PC-9 (cell line): ENCODE results near the gene MACC1. TPM values are rescaled to one million over a fixed set of nuclear protein-coding genes. Genes with fewer than 3 reads are reported as not detected.

Source experiments
- BruUV-seq: library from RNA; stranded (reverse); fragments of 400-500 nt; replicated peaks from 2 replicates; lab custom pipeline; 2021; lab: Mats Ljungman, UMichigan
- CTCF ChIA-PET: fragments of 300-600 bp; sonication (Branson Sonifier 250); formaldehyde crosslinking; loops from one replicate; lab custom pipeline; 2022; ENCODE audit warnings: antibody characterized with exemption; lab: Charles Lee
- POLR2A ChIA-PET: fragments of 300-600 bp; sonication (Branson Sonifier 250); formaldehyde crosslinking; loops from one replicate; lab custom pipeline; 2022; ENCODE audit warnings: antibody characterized with exemption; ENCODE audit not compliant: unreplicated experiment; lab: Charles Lee
- DNase-seq, 2 experiments: peaks; one replicate each; pipeline versions ENCODE4 v3.0.0 to v3.0.0-alpha.2; 2015 to 2022; ENCODE audit warnings: mixed read lengths in 1 of 2
- H2AFZ ChIP-seq: fragments of 200-600 bp; sonication (generic); 2 replicates; pipeline ENCODE4 v1.8.1; 2017; ENCODE audit warnings: antibody characterized with exemption
- H3F3A ChIP-seq: fragments of 200-600 bp; sonication (generic); 2 replicates; pipeline ENCODE4 v1.8.1; 2017; ENCODE audit warnings: antibody characterized with exemption, mild to moderate bottlenecking, low read depth; ENCODE audit not compliant: insufficient read depth
- H3K27ac ChIP-seq: fragments of 200-600 bp; sonication (generic); 2 replicates; pipeline ENCODE4 v1.6.1; 2016; ENCODE audit warnings: mixed run types
- H3K27me3 ChIP-seq: fragments of 200-600 bp; sonication (generic); 2 replicates; pipeline ENCODE4 v1.6.1; 2016; ENCODE audit warnings: low read depth, mixed run types; ENCODE audit not compliant: insufficient read depth
- H3K36me3 ChIP-seq: fragments of 200-600 bp; sonication (generic); 2 replicates; pipeline ENCODE4 v1.6.1; 2016; ENCODE audit warnings: low read depth, mixed run types
- H3K4me1 ChIP-seq: fragments of 200-600 bp; sonication (generic); replicated peaks from 2 replicates; pipeline ENCODE4 v1.6.1; 2016; ENCODE audit warnings: mixed run types; ENCODE audit not compliant: insufficient read depth
- H3K4me2 ChIP-seq: fragments of 200-600 bp; sonication (generic); 2 replicates; pipeline ENCODE4 v1.6.1; 2017; ENCODE audit warnings: mixed run types
- H3K4me3 ChIP-seq: fragments of 200-600 bp; sonication (generic); 2 replicates; pipeline ENCODE4 v1.6.1; 2016; ENCODE audit warnings: mixed run types
- H3K79me2 ChIP-seq: fragments of 200-600 bp; sonication (generic); 2 replicates; pipeline ENCODE4 v1.6.1; 2017; ENCODE audit warnings: low read depth, mixed run types
- H3K9me2 ChIP-seq: fragments of 200-600 bp; sonication (generic); 2 replicates; pipeline ENCODE4 v1.8.1; 2017; ENCODE audit warnings: mild to moderate bottlenecking; ENCODE audit not compliant: insufficient read depth
- H3K9me3 ChIP-seq: fragments of 200-600 bp; sonication (generic); 2 replicates; pipeline ENCODE4 v1.8.1; 2016; ENCODE audit warnings: low read depth; ENCODE audit not compliant: insufficient read depth
- H4K20me1 ChIP-seq: fragments of 200-600 bp; sonication (generic); 2 replicates; pipeline ENCODE4 v1.8.1; 2017; ENCODE audit not compliant: insufficient read depth
- EZH2 ChIP-seq: fragments of 200-600 bp; sonication (generic); IDR thresholded peaks from 2 replicates; pipeline ENCODE4 v1.8.0; 2017; ENCODE audit warnings: antibody characterized with exemption, low read depth
- intact Hi-C: fragments of 100-400 bp; cut with micrococcal nuclease; formaldehyde crosslinking; loops from one replicate; pipeline ENCODE4 v1.10.0; 2022; ENCODE audit not compliant: unreplicated experiment
- total RNA-seq: library from RNA; stranded (reverse); gene quantifications from 2 replicates; pipeline ENCODE4 v1.2.3, GENCODE V29; 2021
- TF ChIP-seq, protein P1 (sequence below): fragments of 200-600 bp; sonication (generic); conservative IDR thresholded peaks from 2 replicates; pipeline ENCODE4 v1.6.1; 2017; ENCODE audit warnings: mixed run types, antibody characterized with exemption, mild to moderate bottlenecking, moderate library complexity

Gene MACC1
- total RNA-seq, 1 experiment from 2014 or later: 50.8 TPM

DNA sequence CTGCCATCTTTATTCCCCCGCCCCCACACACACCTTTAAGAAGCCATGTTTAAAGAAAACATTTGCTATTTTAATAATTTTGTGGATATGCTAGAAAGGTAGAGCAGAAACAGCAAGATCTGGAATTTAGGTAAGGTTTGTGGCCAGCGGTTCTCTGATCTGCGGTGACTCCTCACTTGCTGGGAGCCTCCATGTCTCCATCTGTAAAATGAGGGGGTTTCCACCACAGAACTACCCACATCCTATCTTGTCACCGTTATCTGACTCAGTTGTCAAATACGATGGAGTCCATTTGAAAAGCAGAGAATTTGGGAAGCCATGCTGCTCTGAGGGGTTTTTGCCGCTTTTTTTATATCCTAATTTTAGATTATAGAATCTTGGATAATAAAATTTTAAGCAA lies 23.3 kb downstream of the MACC1 start:
- H3K4me3 ChIP-seq: no peak overlapping the region
- ChIA-PET POLR2A (interaction anchor here (0.7 kb wide), 1 partner anchor 111 kb away, joined by 4 read pairs; no protein-coding TSS in a partner anchor), CTCF (no interaction called here)
- H3K9me2 ChIP-seq: no peaks in the 10 kb centered on the region
- peaks cover 42% of the 10 kb centered on the region for H3K36me3 ChIP-seq
- no peaks in the 10 kb centered on the region for H3K27me3 ChIP-seq
- H3K4me2 ChIP-seq: no peak overlapping the region
- TF ChIP-seq, protein P1, sequence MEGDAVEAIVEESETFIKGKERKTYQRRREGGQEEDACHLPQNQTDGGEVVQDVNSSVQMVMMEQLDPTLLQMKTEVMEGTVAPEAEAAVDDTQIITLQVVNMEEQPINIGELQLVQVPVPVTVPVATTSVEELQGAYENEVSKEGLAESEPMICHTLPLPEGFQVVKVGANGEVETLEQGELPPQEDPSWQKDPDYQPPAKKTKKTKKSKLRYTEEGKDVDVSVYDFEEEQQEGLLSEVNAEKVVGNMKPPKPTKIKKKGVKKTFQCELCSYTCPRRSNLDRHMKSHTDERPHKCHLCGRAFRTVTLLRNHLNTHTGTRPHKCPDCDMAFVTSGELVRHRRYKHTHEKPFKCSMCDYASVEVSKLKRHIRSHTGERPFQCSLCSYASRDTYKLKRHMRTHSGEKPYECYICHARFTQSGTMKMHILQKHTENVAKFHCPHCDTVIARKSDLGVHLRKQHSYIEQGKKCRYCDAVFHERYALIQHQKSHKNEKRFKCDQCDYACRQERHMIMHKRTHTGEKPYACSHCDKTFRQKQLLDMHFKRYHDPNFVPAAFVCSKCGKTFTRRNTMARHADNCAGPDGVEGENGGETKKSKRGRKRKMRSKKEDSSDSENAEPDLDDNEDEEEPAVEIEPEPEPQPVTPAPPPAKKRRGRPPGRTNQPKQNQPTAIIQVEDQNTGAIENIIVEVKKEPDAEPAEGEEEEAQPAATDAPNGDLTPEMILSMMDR: no peak
- TF ChIP-seq EZH2: no peak
- no peak overlapping the region for H2AFZ ChIP-seq
- H3K9me3 ChIP-seq: peaks cover 18% of the 10 kb centered on the region
- no TSS peak for BruUV-seq
- peaks cover 2% of the 10 kb centered on the region for H3K4me1 ChIP-seq
- H3K79me2 ChIP-seq: peaks cover 35% of the 10 kb centered on the region
- no peaks in the 10 kb centered on the region for H4K20me1 ChIP-seq
- intact Hi-C loops: no loop called here
- H3K27ac ChIP-seq: no peak overlapping the region
- H3F3A ChIP-seq: peaks cover 2% of the 10 kb centered on the region; the same call in 1 of the 2 replicates
- DNase-seq: no peak

DNA sequence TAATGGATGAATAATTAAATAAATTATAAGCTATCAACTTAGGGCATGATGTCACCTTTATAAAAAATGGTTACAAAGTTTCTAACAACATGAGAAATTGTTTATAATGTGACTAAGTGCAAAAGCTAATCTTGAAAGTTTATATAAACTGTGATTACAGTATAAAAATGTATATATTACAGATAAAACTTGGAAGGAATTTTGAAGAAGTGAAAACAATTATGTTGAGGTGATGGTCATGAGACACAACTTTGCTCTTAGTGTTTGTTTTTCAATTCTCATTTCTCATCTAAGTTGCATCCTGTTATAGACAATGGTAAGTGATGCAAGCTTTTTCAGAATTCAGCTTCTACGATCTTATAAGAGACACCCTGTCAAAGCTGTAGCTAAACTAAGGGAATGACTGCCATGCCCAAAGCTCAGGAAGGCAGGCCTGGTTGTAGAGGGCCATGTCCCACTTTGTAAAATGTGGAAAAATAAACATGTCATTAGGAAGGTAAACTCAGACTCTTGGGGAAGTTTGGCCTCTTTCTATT lies 23.9 kb downstream of the MACC1 start:
- BruUV-seq: no TSS peak
- H3F3A ChIP-seq: no peaks in the 10 kb centered on the region; the same call in 1 of the 2 replicates
- peaks cover 29% of the 10 kb centered on the region for H3K79me2 ChIP-seq
- H3K9me3 ChIP-seq: peaks cover 18% of the 10 kb centered on the region
- intact Hi-C loops: no loop called here
- H3K36me3 ChIP-seq: peaks cover 36% of the 10 kb centered on the region
- no peaks in the 10 kb centered on the region for H3K27me3 ChIP-seq
- H3K4me2 ChIP-seq: no peak overlapping the region
- no peak for DNase-seq
- TF ChIP-seq, protein P1: no peak
- no peak for TF ChIP-seq EZH2
- ChIA-PET CTCF (no interaction called here), POLR2A (no interaction called here)
- no peaks in the 10 kb centered on the region for H3K4me1 ChIP-seq
- H2AFZ ChIP-seq: no peak overlapping the region
- no peaks in the 10 kb centered on the region for H3K9me2 ChIP-seq
- H4K20me1 ChIP-seq: no peaks in the 10 kb centered on the region
- no peak overlapping the region for H3K4me3 ChIP-seq
- no peak overlapping the region for H3K27ac ChIP-seq

DNA sequence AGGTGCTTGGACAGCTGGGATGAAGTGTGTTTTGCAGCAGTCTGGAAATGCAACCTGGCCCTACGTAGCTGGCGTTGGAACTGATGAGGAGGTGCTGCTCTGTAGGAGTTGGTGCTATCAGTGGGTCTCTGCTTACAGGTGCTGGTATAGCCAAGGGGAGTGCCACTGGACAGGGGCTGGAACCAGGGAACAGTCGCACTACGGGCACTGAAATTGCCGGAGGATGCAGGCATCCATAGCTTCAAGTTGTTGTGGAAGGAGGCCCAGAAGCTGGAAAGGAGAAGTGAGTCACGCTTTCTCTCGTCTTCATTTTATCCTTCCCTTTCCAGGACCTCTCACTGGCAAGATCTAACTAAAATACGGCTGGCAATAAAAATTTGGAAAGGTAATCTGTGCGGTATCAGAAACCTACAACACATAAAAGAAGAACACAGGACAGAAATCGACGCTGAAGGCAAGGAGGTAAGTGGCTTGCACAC lies 25.8 kb downstream of the MACC1 start:
- DNase-seq: no peak
- ChIA-PET POLR2A (no interaction called here), CTCF (no interaction called here)
- no peaks in the 10 kb centered on the region; the same call in 1 of the 2 replicates for H3K9me2 ChIP-seq
- H3K79me2 ChIP-seq: peaks cover 24% of the 10 kb centered on the region
- H2AFZ ChIP-seq: no peak overlapping the region
- no peaks in the 10 kb centered on the region; the same call in 1 of the 2 replicates for H3F3A ChIP-seq
- H3K4me3 ChIP-seq: no peak overlapping the region
- H3K4me1 ChIP-seq: no peaks in the 10 kb centered on the region
- H3K36me3 ChIP-seq: peaks cover 32% of the 10 kb centered on the region
- TF ChIP-seq, protein P1: no peak
- no peak for TF ChIP-seq EZH2
- H3K27ac ChIP-seq: no peak overlapping the region
- BruUV-seq: no TSS peak
- H4K20me1 ChIP-seq: no peaks in the 10 kb centered on the region
- no peak overlapping the region for H3K4me2 ChIP-seq
- intact Hi-C loops: no loop called here
- H3K27me3 ChIP-seq: no peaks in the 10 kb centered on the region
- H3K9me3 ChIP-seq: peaks cover 26% of the 10 kb centered on the region
